ENCODE results near the gene ARAP1.
A peak's percentile ranks its signal among the peaks of the same experiment; 100 is the strongest.

Gene ARAP1

DNA sequence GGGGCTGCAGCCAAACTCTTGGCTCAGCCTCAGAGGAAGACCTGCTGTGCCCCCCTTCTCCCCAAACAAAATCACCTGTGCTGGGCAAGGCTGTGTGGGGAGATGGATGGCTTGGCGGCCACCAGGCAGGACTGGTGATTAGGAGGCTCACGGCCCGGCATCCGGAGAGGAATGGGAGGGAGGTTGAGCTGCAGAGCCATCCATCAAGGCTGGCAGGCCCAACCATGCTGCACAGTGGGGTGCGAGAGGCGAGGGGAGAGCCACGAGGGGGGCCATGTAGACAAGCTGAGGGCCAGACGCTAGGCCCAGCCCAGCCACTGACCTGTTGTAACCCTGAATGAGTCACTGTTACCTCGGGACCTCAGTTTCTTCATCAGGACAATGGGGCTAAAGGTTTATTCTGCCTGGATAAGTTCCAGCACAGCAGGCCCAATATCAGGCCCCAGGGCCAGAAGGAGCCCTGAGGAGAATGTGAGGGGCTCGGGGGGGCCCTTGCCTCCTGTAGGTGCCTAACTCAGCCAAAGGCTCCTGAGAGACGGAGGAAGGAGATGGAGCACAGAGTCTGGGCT lies 96.2 kb downstream of the ARAP1 start:
- DNase-seq: no peak

DNA sequence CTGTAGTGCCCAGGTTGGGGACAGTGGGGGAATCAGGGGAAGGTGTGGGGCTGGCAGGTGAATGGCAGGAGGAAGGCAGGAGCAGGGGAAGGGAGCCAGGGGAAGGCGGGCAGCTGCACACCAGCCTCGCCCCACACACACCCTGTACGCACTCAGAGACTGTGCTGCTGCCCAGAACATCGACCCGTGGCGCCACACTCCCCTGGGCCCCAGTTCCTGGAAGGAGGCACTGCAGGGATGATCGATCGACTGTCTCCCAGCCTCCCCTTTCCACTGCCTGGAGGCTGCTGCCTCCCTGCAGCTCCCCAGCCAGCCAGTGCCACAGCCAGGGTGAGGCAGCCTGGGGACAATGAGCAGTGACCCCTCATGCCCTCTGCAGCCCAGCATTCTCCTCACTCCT lies 97.2 kb downstream of the ARAP1 start:
- DNase-seq: no peak

DNA sequence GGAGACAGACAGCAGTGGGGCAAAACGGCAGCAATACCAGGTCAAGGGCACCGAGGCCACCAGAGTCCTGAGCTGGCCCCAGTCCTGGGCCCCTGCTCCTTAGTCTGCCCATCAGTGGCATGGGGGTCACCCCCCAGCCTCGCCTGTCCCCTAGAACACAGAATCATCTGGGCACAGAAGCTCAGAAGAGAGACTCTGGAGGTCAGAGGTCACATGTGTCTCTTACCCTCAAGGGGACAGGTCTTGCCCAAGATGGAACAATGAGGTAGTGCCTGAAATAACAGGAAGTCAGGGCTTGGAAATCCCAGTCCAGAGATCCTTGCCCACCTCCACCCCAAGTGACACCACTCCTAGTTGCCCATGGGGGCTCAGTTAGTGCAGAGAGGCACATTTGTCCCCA lies 98.6 kb downstream of the ARAP1 start:
- DNase-seq: no peak

DNA sequence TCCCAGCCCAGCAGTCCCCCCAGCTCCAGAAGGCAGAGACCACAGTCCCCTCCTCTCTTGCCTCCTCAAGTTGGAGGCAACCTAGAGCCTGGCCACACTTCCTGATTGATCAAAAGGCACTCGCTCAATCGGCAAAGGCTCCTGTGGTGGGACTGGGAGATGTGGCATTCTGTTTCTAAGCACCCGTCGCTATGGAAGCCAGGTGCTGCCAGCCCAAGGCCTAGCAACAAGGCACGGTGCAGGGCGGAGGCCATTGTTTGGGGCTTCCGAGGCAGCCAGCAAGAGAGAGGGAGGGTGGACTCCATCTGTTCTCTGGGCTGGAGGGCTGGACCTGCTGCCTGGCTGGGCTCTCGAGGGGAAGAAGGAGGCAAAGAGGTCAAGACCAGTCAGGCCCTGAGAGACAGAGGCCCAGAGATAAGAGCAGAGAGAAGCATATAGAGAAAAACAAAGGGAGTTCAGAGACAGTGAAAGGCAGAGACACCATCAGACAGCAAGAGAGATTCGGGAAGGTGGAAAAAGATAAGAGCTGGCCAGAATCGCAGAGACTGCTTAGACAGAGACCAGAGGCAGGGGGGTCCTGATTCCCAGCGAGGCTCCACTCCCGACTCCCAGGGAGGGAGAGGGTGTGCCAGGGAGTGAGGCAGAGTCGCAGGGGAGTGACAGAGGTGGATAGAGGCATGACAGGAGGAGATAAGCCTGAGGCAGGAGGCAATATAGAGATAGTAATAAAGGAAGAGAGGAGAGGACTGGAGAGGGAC lies 99.2 kb downstream of the ARAP1 start:
- DNase-seq: no peak

DNA sequence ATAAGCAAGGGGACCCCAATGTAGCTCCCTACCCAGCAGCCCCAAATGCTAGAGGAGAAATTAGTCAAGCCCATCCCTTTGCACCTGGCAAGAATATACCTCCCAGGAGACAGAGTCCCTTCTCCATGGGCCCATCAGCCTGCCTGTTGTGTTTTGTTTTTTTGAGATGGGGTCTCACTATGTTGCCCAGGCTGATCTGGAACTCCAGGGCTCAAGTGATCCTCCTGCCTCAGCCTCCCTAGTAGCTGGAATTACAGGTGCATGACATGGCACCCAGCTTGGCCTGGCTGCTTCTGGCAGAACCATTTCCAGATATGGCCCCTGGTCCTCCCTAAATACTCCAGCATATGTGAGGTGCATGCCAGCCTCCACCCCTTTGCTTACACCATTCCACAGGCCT lies 100.1 kb downstream of the ARAP1 start:
- no peak for DNase-seq

DNA sequence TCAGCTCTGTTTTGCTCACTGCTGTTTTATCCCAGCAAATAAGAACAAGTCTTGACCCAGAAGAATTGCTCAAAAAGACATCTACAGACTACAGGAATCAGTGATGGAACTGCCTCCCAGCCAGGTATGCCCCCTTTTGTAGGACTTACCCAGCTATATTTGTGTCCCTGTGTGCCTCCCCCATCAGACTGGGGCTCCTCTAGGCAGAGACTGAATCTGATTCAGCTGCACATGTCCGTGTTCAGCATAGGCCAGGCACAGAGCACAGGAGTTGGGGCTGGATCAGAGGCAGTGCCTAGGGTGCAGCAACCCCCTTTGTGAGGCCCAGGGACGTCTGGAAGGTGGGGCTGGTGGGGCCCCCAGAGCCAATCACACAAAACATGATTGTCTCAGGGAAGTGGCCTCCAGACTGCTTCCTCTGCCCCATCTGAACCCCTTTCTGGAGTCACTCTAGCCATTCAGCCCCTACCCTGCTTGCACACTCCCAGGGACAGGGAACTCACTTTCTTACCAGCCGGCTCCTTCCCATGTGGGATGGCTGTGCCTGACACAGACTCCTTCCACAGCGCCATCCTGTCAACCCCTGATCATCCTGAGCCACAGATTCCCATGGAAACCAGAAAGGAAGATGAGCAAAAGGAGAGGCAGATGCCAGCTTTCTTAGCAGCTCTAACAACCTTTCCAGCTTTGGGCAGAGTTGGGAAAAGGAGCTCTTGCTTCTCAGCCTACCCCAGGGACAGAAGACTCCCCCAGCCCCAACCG lies 102.8 kb downstream of the ARAP1 start:
- DNase-seq: no peak

DNA sequence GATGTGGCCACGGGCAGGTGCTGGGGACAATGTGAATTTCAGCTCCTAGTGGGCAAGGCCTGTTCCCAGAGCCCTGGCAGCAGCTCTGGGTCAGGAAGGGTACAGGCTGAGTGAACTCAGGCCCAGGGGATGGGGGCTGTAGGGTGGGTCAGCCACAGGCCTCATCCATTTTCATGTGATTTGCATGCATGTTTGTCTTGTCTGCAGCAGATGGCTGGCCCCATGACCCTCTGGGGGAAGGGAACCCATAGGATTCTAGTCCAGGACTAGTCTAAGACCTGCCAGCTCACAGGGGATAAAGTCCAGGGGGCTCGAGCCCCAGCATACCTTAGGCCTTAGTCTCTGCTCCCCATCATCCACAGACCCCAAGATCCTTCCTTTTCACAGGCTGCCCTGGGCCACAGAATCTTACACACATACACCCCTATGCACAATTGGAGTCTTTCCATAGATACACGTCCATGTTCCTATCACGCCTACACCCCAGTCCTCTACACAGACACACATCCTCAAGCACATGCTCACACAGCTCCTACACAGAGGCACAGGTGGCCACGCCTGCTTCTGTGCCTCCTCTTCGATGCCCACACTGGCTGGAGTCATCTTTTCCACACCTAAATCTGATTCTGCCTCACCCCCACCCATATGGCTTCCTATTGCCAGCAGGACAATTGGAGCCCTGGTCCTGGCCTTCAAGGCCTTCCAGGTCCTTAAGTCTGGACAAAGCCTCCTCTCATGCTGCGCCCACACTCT lies 103.6 kb downstream of the ARAP1 start:
- DNase-seq: no peak

DNA sequence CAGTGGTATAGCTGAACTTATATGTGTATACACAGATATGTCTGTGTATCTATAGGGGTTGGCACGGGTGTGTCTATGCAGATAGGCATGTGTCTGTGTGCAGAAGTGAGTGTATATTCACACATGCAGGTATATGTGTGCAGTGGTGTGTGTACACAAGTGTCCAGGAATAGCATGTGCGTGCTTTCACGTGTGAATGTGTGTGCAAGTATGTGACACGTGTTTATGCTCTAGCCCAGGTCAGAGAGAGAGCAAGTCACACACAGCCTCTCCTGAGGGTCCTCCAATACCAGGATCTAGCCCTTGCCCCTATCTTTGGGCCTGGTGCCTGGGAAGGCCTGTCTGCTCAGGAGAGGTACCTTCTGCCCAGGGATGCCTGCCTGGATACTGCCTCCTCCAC lies 104.3 kb downstream of the ARAP1 start:
- DNase-seq: no peak

DNA sequence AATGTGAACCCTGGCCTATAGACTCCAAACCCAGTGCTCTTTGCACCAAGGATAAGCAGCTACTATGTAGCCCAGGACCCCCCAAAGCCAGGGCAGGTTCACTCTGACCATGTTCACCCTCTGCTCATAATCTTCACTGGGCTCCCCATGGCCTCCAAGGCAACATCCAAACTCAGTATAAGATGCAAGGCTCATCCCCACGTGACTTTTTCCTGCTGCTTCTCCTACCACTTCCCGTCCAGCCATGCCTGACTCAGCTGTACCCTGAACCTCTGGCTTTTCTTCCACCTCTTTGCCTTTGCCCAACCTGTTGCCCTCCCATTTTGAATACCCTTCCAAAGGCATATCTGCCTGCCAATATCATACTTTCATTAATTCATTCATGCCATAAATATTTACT lies 105.7 kb downstream of the ARAP1 start:
- DNase-seq: no peak

DNA sequence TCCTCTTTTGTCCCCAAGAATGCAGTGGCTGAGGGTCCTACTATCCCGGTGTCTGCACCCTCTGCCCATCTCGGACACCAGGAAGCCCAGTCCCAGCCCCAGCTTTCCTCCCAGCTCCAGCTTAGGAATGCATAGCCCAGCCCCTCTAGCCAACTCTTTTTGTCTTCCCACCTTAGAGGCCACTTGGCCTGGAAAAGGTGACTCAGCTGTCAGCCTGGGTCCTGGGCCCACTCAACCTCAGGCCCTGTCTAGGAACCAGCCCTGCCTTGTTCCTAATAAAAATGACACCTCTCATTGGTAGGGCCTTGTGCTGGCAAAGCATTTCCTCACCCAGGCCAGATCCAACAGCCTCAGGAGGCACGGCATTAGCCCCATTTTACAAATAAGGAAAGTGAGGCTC lies 106.2 kb downstream of the ARAP1 start:
- no peak for DNase-seq

DNA sequence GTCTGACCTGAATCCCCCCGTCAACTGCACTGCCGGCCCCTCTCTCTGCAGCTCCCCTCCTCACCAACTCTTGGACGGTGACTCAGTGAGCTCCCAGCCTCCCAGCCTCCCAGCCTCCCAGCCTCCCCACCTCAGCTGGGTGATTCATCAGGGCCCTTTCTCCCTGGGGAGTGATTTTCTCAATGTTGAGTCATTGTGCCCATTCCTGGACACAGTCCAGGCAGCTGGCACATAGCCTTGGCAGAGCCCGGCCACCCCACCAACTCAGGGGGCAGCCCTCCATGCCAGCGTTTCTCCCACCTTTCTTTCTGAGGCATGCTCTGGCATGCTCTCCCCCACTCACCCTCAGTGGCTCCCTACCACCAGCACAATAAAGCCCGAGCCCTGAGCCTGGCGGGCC lies 108.7 kb downstream of the ARAP1 start:
- DNase-seq: no peak

DNA sequence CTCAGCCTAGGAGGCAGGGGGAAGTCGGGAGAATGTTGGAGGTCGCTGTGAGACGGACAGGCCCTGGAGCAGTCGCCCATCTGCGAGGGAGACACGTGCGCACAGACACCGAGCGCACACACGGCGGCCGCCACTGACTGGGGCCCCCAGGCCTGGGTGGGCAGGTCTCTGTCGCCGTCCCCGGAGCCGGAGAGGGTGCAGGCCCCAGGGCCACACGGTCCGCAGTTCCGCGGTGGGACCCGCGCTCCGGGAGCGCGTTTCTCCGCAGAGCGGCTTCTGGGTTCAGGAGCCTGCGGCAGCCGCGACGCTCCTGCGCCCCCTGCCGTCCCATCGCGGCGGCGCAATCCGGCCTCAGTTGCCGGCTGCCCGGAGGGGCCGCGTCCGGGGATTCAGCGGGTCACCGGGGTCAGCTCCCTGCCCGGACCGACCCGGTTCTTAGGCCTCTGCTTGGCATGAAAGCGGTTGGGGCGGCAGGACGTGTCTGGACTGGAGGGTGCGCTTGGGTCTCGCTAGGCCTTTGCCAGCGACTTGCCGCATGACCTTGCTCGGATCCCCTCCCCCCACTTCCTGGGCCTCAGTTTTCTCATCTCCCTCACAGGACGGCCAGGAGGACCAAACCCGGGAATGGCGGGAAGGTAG lies 109.2 kb downstream of the ARAP1 start:
- peak; percentile 20 to 76 (median 51) for DNase-seq

DNA sequence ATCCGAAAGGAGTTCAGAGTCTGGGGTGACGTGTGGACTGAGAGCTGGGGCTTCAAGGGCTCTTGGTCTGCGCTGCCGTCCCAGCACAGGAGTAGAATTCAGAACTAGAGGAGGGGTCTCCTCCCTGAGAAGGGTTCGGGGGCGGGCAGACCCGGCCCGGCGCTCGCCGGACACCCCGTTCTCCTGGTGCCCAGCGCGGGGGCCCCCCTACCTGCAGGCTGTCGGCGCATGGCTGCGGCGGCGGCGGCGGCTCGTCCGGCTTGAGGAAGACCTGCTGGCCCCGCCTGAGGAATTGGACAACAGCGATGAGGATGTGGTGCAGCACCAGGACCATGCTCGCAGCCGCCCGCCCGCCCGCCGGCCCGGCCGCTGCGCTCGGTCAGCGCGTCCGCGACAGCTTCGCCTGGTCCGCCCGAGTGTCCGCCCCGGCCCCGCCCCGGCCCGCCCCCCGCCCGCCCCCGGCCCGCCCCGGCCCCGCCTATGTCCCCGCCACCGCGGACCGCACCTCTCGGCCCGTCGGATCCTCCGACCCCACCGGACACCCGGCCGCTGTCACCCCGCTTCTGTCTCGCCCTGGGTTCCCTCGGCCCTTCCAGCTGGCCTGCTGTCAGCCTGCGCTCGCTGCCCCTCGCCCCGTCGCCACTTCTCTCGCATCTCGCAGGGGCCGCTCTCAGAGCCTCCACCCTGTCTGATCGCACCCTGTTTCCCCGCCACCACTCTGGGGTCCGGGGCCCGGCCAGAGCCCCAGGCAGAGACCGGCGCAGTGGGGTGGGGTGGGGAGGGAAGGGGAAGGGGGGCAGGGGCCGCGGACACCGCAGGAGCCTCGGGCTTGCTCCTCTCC lies 109.9 kb downstream of the ARAP1 start:
- DNase-seq: no peak

DNA sequence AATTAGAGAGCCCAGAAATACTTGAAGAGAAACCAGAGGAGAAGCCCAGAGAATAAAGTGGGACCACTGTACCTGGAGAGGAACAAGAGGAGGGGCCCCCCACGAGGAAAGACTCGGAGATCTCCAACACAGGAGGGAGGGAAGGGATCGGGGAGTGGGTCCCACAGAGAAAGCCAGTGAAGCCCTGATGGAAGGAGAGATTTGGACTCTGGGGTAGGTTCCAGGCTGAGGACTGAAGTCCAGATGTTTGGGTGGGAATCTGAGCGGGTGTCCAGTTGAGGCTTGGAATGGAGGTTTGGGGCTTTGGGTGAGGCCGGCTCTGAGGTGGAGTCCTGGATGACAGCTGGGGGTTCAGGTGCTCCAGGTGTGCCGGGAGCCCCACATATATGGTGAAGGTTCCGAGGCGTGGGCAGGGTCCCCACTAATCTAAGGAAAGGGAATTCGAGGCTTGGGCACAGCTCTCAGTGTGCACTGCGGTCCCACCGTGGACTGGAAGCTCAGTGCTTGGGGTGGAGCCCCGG lies 110.6 kb downstream of the ARAP1 start:
- DNase-seq: no peak

DNA sequence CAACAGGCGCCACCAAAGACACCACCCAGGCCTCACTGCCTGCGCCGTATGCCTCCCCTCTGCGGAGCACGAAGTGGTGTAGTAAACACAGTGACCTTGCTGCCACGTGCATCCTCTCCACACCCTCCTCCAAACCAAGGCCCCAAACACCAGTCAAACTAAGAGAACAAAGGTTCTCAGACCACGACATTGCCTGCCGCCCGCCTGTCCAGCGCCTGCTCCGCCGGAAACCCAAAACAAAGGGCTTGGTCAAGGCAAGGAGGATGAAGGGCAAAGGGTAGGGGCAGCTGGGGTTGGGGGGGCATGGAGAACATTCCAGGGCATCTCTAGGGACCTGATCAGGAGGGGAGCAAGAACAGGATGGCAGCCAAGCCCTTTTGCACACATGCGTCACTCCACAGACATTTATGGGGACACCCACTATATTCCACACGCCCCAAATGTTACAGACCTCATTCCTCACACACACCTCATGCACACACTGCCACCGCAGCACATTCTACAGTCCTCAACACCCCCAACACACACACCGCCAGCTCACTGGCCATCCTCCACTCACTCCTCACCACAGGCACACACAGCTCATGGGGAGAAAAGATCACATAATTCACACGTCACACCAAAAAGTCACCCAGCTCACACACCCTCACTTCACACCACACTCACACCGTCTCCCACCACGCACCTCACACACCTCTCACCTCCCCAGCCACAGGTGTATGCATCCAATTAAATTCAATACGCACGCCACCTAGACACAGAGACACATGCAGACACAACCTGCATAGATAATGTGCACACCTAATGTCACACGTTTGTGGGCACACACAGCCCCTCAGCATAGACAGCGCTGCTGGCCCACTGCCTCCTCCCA lies 112.5 kb downstream of the ARAP1 start:
- DNase-seq: no peak

DNA sequence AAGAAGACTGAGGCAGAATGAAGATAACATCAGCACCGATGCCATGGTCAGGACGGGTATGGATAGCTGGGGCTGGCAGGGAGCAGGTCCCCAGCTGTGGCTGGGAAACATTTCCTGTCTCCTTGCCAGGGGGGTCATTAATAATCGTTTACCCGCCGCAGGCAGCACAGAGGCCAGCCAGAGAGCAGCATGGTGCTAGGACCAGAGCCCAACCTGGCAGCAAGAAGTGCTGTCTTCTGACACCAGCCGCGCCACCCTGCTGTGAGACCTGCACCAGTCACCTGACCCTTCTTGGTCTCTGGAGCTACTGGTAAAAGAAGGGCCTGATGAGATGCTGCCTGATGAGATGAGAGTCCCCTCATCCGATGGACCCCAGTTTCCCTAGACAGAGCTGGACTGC lies 114.3 kb downstream of the ARAP1 start:
- no peak for DNase-seq

DNA sequence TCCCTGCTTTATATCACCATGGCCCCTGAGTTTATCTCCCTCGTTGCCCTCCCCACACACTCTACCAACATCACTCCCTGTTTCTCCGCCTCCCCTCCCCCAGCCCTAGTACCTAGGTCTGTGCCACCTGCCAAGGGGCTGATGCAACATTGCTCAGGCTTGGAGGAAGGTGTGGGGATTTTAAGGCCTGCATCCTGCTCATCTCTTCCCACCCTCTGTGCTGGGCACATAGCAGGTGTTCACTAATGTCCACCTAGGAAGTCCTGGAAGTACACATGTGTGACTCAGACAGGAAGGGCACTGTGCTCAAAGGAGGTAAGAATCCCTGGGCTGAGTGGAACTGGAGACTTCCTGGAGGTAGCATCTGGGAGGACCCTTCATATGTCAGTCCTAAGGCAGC lies 115.0 kb downstream of the ARAP1 start:
- DNase-seq: no peak

DNA sequence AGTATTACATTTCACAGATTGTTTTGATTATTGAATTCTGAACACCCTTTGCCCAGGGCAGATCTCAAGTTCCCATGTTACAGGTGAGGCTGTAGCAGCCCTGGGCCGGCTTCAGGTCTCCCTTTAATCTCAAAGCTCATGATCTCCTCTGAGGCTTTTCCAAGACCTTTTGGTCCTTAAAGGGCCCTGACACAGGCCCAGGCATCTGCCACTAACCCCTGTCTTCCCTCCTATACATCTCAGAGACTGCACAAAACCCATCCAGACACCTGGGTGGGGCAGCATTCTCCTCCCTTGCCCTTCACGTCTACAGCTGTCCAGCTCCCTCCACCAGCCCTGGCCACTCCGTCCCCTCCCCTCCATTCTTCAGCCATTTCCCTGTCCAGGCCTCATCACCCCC lies 115.8 kb downstream of the ARAP1 start:
- DNase-seq: no peak

DNA sequence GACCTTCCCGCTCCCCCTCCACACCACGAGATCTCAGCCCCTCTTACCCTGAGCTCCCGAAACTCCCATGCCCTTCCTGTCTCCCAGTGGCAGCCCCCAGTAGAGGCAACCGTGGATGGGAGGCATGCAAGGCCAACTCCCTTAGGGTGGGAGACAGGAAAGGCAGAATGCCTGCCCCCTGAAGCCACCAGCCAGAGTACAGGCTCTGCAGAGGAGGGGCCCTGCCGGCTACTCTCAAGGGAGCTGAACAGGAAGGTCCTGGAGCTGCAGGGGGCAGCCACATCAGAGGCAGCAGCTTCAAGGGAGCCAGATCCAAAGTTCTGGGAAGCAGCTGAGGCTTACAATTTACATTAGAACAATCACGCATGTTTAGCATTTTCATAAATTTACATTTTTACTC lies 116.3 kb downstream of the ARAP1 start:
- no peak for DNase-seq

DNA sequence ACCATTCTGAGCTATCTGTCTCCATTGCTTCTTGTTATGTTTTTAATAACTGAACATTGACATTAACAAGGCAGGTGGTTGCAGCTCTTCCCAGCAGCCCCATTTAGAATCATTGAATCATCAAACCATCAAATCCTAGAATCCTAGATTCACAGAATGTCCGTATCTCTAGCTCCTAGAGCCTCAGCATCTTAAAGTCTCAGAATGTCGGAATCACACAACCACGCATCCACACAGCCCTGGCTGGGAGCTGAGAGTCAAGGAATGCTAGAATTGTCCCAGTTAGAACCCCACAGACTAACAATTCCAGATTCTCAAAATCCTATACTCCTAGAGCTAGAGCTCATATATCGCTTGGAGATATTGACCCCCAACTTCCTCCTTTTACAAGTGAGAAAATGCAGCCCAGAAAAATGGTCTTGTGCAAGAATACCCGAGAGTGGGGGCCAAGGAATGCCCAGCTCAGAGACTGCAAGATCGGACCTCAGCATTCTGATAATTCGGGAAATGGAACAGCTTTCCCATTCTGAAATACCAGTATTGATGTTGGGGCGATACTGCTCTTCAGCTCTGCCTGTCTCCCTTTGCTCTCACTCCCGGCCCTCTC lies 116.8 kb downstream of the ARAP1 start:
- no peak for DNase-seq
